HL-60 (cell line): ENCODE data around the gene ALPG.
"Not testable (repeated sequence)": the region's sequence is repeated elsewhere in the genome, so short reads cannot be mapped to it uniquely, and the experiment has no call there.

Experiments
- CTCF ChIP-seq: IDR thresholded peaks from one replicate; pipeline ENCODE4 v1.5.1; 2011; ENCODE audit warnings: low read length, control low read depth, inconsistent platforms; ENCODE audit not compliant: insufficient read depth
- POLR2AphosphoS5 ChIP-seq: IDR thresholded peaks from 2 replicates; pipeline ENCODE4 v1.6.1; 2012; ENCODE audit warnings: low read depth
- SPI1 ChIP-seq: IDR thresholded peaks from 2 replicates; pipeline ENCODE4 v1.6.1; 2012; ENCODE audit warnings: low read depth, mild to moderate bottlenecking, borderline replicate concordance

- TF ChIP-seq CTCF, POLR2AphosphoS5, SPI1: not testable (repeated sequence)
Measured at GRCh38 chr2:232394431-232394830, 12.2 kb upstream of the ALPG start.
